GM18502 (cell line): ENCODE results near the gene NTSR1.

Experiments used
- ATAC-seq: cut with Tn5 transposase; IDR thresholded peaks from one replicate; pipeline ENCODE4 v1.9.1; 2021; ENCODE audit warnings: mild to moderate bottlenecking; ENCODE audit not compliant: unreplicated experiment, poor library complexity

The NTSR1 gene

GRCh38 chr20:62708591-62709536, at the start of gene NTSR1:
TSS of gene NTSR1 (plus strand) at chr20:62708836. CDS start at chr20:62709208, 372 bp downstream.
- no peak for ATAC-seq

DNA sequence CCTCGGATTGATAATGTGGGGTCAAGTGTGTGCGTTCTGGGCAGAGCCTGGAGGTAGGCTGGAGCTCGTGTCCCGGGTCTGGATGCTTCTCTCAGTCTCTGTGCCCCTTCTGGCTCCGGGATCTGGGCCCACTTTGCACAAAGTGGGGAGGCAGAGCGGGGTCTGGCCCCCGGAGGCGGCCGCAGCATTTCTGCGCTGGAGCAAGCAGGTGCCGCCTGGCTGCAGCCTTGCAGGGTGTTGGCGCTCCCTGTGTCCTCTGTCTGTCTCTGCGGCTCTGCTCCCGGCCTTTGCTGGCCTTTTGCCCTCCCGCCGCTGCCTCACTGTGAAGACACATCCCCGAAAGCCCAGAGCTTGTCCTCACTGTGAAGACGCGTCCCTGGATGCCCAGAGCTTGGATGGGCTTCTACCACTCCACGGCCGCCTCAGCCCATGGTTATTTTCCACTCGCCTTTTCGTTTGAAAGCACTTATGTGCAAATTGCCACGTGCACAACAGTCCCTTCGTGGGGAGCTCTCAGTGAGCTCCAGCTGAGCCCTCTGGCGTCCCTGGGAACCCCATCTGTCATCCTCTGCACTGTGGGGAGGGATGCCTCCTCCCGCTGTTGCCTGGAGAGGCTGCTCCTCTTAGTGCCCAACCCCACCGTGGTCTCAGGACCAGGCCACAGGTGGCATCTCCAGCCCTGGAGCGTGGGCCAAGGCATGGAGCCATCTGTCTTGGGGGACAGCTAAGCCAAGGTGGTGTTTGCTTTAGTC, 49.0 kb upstream of the NTSR1 start:
- no peak for ATAC-seq

DNA sequence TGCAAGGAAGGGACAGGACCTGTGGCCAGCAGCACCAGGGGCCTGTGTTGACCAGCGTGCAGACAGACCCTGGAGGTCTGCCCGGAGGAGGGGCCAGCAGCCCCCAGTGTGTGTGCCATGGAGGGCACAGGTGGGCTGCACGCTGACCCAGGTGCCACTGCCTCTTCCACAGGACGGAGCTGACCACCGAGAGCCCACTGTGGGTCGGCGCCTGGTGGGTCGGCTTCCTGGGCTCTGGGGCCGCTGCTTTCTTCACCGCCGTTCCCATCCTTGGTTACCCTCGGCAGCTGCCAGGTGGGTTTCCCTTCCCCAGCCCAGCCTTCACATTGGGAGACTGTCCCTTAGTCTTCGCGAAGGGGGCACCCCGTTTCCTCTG, 48.4 kb upstream of the NTSR1 start:
- no peak for ATAC-seq

DNA sequence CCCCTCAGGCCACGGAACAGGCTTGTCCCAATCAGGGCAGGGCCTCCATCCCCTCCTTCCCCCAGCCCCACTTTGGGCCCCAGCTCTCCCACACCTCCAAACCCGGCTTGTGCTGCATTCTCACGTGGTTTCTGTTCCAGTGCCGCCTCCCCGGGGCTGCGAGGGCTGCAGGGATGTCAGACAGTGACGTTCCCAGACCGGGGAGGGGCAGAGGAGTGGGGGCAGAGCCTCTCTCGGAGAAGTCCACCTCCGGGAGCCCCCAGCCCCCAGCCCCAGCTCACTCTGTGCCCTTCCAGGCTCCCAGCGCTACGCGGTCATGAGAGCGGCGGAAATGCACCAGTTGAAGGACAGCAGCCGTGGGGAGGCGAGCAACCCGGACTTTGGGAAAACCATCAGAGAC, 47.9 kb upstream of the NTSR1 start:
- ATAC-seq = no peak

GRCh38 chr20:62661647-62662046, 47.0 kb upstream of the NTSR1 start:
- ATAC-seq = no peak

DNA sequence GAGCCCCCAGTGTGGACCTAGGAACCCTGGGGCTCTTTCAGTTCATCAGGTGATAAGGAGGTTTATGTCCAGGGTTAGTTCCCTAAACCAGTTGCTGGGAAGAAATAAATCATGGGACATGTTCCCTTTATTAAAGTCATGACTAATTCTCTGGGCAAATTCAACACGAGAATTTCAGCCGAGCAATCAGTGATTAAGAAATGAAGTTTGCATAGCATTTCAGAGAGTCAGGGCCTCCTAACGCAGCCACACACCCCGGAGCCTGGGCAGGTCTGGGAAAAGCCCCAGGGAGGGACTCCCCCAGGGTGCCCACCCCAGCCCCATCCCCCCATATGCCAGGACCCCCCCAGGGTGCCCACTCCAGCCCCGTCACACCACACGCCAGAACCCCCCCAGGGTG, 46.2 kb upstream of the NTSR1 start:
- no peak for ATAC-seq

DNA sequence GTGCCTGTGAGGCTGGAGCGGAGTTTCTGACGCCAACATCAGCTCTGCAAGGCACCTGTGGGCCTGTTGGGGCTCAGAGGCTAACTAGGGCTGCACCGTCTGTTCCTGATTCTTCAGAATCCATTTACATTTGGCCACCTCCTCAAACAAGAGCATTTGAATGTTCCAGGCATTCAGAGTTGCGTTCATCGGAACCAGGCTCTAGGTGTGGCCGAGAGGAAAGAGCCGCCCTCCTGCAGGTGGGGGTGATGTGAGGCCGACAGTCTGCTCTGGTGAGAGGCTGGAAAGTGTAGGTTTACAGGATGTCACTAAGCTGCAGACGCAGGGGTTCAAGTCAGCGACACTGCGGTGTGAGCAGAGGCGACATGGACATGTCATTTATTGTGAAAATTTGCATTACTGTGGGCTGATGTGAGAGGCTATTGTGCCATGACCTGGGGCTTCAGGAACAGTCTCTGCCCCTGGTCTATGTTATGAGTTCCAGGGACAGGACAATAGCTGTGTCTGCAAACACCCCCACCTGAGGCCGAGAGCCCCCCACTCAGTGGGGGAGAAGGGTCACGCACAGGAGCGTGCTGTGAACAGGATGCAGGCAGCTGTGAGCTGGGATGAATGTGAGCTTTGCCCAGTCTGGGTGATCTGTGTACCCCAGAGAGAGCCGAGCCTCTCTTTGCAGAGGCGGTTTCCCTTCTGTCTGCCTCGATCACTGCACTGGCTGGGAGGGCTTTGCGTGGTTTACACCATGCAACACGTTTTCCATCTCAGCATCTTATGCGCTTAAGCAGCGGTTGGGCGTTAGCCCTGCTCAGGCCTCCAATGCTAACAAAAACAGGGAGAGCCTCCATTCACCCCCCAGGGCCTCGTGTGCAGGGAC, 45.3 kb upstream of the NTSR1 start:
- ATAC-seq = no peak

DNA sequence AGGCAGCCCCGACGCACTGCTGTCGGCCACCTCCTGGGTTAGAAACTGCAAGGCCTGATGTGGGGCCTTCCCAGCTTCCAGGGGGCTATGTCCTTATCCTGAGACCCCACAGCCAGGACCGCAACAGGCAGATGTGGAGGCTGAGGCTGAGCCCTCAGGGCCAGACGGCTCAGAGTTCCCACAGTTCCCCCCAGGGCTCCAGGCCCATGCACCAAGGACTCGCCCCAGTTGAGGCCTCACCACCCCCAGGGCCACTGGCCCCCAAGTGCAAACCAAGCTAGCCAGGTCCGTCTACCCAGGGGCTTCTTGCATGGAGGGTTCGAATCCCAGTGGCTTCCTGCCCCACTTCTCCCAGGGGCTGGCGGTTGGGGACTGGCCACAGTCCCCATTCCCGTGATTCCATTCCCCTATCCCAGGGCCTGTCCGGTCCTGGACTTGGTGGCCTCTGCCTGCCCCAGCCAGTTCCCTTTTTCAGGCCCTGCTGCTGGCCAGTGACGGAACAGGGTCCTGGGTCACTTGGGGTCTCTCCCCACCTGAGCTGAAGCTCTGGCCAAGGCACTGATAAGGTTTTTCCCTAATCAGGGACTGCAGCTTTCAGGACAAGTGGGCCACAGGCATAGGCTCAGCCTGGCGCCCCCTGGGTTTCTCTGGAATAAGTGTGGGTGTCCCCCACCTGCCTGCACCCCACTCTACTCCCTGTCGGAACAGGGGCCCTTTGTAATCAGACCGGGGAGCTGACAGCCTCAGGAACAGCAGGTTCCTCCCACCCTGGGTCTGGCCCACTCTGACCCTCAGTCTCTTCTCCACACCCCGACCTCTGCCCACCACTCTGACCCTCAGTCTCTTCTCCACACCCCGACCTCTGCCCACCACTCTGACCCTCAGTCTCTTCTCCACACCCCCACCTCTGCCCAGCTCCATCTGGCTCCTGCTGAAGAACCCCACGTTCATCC, 44.3 kb upstream of the NTSR1 start:
- no peak for ATAC-seq

- no peak for ATAC-seq
These were observed 43.4 kb upstream of the NTSR1 start for GRCh38 chr20:62665153-62665754.

DNA sequence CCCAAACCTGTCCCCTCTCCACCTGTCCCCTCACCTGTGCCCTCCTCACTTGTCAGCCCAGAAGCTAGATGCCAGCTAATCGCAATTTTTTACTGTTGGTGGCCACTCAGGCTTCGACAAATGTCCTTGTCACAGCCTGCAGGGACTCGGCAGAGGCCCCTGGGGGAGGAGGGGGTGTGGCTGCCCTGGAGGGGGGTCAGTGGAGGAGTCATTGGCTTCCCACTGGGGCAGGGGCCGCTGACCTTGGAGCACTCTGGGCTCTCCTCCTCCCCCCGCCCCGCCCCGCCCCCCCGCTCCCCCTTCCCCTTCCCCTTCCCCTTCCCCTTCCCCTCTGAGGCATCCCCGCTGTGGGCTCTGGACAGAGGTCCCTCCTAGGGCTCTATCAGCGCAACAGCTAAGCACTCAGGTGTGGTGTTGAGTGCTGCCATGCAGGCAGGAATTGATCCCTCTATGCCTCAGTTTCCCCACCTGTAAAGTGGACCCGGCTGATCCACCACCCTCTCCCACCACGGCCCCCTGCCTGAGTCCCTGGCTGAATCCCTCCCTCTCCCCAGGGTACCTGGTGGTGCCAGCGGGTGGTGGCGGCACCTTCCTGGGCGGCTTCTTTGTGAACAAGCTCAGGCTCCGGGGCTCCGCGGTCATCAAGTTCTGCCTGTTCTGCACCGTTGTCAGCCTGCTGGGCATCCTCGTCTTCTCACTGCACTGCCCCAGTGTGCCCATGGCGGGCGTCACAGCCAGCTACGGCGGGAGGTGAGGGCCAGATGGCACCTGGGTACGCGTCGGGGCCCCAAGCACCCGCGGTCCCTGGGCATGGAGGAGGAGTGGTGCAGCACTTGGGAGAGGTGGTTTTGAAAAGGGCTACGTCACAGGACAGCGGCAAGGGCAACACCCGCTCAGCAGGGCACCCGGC, 42.6 kb upstream of the NTSR1 start:
- no peak for ATAC-seq

DNA sequence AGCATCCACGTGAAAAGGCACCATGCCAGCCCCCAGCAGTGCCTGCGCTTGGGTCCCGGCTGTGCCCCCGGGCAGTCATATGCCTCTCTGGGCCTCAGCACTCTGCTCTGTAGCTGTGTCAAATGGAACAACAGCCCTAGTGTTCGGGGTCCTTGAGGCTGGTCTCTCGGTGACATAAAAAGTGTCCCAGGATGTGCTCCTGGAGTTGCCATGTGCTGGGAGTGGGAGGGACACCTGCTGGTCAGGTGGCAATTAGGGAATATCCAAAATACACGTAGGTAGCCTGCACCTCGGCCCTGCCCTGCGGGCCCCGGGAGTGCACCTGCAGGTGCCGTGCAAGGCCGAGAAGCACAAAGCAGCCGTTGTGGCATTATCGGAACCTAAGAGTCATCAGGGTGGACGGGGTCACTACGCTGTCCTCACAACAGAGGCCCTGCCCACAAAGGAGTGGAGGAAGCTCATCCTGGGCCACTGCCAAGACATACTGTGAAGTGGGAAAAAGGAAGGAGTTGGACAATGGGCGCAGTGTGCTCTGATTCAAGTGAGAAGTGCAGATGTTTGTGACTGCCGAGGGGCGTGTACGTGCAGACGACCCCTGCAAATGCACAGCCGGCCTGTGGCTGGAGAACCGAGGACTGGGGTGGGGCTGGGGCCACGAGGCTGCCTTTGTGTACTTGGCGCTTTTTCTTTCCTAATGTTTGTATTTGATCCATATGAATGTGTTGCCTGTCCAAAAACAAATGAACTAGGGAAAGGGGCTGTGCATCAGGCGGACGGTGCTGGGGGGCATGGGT, 41.7 kb upstream of the NTSR1 start:
- no peak for ATAC-seq

- ATAC-seq = no peak
These were observed 40.9 kb upstream of the NTSR1 start for GRCh38 chr20:62667530-62668440.

- no peak for ATAC-seq
These were observed 40.1 kb upstream of the NTSR1 start for GRCh38 chr20:62668441-62669027.

GRCh38 chr20:62669249-62669648, 39.4 kb upstream of the NTSR1 start:
- ATAC-seq = no peak

DNA sequence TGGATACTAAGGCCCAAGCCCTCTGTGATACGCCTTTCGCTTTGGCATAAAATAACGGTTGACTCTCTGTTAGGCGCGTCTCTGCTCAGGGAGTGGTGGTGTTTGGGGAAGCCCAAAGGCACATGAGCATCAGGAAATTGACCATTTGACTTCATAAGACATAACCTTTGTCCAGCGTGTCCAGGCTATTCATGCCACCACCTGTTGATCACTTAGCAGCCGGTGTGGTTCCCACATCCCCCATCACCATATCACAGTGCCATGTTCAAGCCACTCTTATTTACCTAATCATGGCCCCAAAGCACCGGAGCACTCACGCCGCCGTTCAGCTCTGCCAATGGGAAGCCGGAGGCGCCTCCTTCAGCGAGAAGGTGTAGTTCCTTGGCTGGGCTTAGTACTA, 38.5 kb upstream of the NTSR1 start:
- no peak for ATAC-seq

- ATAC-seq = no peak
These were observed 37.6 kb upstream of the NTSR1 start for GRCh38 chr20:62670998-62671397.
